NCI-H2107 (cell line): ENCODE measurements around the gene CMTM4.
"Not testable (repeated sequence)": the region's sequence is repeated elsewhere in the genome, so short reads cannot be mapped to it uniquely, and the experiment has no call there.

ENCODE experiments used
- DNase-seq: peaks from one replicate; lab custom pipeline; 2025; lab: John Stamatoyannopoulos, UW

Gene CMTM4

GRCh38 chr16:66705790-66706505 lies 9.4 kb upstream of the CMTM4 start:
- no peak for DNase-seq

DNA sequence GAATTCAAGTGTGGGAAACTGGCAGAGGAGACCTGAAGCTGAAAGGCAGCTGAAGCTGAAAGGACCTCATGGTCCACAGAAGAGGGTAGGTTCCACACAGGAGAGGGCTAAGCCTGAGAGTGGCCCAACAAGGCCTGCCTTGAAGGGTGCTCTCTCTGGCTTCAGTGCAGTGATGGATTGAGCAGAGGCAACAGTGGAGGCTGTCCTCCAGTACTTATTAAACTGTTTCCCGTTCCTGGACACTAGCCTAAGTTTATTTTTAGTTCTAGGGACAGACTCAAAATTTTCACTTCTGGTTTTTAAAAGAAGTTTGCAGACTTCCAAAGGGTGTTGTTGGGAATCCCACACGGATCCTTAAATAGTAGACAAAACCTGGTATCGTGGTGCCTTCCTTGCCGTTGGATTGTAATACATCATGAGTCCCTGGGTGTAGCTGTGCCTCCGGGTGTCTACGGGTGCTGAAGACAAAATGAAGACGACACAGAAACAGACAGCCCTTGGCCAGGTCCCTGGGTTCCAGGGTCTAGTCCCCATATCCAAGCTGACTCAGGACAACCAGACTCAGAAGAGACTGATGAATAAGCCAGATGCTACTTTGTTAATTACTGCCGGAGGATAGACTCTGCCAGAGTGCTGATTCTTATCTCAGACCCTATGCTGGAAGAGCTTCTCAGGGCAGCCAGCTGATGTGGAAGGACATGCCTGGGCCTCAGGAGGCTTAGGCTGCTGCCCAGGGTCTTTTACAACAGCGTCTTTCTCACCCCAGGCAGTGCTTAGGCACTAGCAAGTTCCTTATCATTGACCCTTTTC lies 7.1 kb upstream of the CMTM4 start:
- no peak for DNase-seq

DNA sequence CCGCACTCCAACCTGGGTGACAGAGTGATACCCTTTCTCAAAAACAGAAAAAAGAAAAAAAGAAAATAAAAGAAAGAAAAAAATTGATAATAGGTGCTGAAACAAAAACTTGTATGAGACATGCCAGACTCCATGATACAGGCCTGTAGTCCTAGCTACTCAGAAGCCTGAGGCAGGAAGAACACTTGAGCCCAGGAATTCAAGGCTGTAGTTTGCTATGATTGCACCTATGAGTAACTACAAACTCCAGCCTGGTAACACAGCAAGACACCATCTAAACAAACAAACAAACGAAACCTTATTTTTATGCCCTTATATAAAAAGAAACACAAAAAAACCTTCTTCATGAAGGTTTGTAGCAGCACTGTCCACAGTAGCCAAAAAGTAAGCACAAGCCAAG lies 5.0 kb upstream of the CMTM4 start:
- no peak for DNase-seq

GRCh38 chr16:66701026-66701425 lies 4.5 kb upstream of the CMTM4 start:
- DNase-seq = no peak

- DNase-seq = no peak
Observed at GRCh38 chr16:66699898-66700297, 3.4 kb upstream of the CMTM4 start.

DNA sequence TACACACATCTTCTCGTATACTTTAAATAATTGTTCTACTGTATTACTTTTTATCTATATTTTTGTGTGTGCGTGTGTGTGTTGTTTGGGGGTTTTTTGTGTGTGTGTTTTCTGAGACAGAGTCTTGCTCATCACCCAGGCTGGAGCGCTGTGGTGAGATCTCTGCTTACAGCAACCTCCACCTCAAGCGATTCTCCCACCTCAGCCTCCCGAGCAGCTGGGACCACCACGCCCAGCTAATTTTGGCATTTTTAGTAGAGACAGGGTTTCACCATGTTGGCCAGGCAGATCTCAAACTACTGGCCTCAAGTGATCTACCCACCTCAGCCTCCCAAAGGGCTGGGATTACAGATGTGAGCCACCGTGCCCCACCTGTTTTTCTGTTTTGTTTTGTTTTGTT lies 1.5 kb upstream of the CMTM4 start:
- DNase-seq = no peak

DNA sequence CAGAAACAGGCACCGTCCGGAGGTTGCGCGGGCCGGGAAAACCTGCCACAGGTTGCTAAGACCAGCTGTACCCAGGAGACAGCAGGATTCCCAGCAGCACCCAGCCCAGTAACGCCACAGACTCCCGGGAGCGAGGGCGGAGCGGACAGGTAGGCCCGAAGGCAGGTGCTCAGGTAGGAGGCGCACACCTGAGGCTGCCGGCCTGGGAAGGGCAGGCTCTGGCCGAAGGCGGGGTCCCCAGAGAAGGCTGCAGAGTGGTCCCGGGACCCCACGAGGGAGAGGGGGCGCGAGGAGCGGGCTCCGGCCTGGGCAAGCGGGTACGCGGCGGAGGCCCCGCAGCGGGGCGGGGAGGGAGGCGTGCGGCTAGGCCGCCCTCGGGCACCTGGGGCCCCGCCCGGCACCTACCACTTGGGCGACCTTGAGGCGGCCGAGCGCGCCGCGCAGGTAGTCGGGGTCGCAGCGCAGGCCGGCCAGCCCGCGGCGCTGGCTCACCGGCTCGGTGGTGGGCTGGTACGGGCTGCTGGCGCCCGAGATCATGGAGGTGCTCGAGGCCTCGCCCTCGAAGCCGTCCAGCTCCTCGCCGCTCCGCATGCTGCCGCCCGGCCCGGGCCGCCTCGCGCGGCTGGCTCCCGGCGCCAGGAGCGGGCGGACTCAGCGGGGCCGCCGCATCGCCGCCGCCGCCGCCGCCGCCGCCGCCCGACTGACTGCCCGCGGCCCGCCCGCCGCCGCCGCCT lies 441 bp downstream of the CMTM4 start:
- DNase-seq = no peak

DNA sequence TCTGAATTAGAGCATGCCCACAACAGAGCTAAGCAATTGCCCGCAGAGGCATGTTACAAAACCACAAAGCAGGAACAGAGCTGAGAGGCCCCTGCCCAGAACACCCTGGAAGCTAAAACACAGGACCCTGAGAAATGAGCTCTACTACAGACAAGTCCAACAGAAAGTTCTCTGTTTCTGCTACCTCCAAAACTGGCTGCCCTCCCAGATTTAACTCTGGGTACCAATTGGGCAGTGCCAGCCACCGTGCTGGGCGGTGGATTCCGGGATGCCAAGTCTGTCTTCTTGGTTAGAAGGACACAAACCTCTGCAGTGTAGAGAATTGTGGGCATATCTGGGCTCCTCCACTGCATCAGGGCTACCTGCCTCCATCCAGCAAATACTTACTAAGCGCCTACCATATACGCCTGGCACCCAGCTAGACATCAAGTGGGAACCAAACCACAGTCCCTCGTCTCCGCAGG lies 1.0 kb downstream of the CMTM4 start:
- no peak for DNase-seq

DNA sequence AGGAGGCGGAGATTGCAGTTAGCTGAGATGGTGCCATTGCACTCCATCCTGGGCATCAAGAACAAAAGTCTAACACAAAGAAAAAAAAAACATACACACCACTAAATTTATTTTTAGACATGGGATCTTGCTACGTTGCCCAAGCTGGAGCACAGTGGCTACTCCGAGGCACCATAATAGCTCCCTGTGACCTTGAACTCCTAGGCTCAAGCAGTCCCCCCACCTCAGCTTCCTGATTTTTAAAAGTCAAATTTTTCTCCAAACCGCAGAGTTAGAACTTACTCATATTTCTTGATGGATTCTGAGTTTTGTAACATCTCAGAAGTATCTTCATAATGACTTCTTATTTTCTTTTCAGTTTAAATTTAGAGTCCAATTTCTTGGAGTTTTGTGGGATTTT lies 3.4 kb downstream of the CMTM4 start:
- DNase-seq = no peak

DNA sequence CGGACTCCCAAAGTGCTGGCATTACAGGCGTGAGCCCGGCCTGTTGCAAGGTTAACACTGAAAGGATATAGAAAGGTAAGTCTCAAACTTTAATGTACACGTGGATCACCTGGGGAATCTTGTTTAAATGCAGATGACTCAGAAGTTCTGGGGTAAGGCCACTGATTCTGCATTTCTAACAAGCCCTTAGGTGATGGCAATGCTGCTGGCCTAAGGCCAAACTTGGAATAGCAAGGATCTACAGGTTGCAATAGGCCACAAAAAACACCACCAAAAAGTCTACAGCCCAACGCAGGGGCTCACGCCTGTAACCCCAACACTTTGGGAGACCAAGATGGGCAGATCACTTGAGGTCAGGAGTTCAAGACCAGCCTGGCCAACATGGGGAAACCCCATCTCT lies 4.2 kb downstream of the CMTM4 start:
- no peak for DNase-seq

GRCh38 chr16:66691234-66691633 lies 5.3 kb downstream of the CMTM4 start:
- no peak for DNase-seq

DNA sequence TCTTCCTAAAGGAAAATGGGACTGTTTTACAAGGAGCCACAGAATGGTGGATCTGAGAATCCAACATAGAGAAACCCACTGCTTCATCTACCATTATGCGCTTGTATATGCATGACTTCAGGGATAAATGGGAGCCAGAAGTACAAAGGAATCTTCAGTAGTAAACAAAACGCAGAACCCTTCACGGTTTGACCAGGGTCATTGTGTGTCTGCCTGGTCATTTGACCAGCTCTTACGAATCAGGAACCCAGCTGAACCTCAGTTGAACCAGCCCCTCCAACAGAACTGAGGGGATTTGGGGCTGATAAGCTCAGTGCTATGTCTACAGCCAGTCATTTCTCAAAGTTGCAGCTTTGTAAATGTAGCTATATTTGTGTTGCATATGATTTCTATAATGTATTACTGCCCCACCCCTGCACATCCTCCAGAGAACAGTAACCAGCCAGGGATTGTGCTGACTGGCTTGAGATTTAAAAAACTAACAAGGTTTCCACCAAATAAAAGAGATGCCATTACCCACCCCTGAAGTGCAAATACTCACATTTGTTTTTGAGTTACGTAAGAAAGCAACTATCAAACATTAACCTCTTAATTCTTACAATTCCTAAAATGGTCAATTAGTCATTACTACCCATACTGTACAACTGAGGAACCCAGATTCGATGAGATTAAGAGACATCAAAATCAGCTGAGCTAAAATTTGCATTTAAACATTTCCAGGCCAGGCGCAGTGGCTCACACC lies 6.3 kb downstream of the CMTM4 start:
- no peak for DNase-seq

GRCh38 chr16:66689282-66689681 lies 7.3 kb downstream of the CMTM4 start:
- DNase-seq = no peak

GRCh38 chr16:66687906-66688625 lies 8.5 kb downstream of the CMTM4 start:
- no peak for DNase-seq

- not testable (repeated sequence) for DNase-seq
Observed at GRCh38 chr16:66685501-66686115, 10.9 kb downstream of the CMTM4 start.

DNA sequence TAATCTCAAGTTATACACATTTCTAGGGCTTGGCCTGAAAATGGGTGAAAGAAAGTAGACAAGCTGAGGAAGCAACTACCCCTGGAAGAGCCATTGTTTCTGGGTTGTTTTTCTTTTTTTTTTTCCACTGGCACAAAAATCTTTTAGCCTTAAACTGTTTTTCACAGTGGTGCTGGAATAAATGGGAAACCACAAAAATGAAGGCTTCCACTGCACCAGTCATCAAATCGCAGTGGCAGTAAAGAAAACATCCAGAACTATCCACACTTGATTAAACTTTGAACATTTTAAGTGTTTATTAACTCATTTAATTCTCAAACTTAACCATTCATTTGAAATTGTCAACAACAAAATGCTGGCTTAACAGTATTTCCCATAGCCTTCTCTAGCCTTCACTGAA lies 14.3 kb downstream of the CMTM4 start:
- DNase-seq = no peak

DNA sequence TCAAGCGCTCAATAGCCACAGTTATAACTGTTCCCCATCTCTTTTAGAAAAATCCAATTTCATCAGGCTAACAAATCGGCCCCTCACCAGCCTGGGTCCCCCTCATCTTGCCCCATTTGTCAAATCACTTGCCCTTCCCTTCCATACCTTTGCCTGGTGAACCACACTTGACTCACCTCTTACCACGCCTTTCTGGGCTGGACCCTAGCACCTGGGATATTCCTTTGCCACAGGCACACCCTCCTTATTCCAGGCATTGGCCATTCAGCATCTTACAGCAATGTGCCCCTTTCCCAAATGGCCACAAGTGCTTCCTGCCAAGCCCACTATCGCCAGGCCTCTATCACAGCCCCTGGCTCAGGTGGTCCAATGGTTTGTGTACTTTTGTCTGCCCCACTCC lies 14.9 kb downstream of the CMTM4 start:
- no peak for DNase-seq

- DNase-seq = no peak
Observed at GRCh38 chr16:66678337-66678736, 18.2 kb downstream of the CMTM4 start.

GRCh38 chr16:66677836-66678235 lies 18.7 kb downstream of the CMTM4 start:
- DNase-seq = no peak

DNA sequence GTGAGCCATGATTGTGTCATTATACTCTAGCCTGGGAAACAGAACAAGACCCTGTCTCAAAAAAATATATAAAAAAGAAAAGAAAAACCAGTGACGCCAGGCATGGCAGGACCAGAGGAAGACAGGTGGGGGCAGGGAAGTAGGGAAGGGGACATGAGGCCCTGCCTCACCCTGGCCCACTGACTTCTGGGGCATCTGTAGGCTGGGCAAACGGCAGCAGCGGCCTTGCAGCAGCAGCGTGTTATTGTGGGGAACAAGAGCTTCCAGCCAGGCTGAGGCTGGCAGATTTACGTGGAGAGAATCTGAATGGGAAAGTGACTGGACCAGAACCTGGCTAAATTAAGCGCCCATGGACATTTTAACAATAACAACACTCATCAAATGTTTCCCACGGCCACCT lies 19.4 kb downstream of the CMTM4 start:
- DNase-seq = no peak

GRCh38 chr16:66676599-66676998 lies 19.9 kb downstream of the CMTM4 start:
- DNase-seq = no peak
